ENCODE measurements around the gene STAG3.
"Not testable (repeated sequence)": the region's sequence is repeated elsewhere in the genome, so short reads cannot be mapped to it uniquely, and the experiment has no call there.

DNA sequence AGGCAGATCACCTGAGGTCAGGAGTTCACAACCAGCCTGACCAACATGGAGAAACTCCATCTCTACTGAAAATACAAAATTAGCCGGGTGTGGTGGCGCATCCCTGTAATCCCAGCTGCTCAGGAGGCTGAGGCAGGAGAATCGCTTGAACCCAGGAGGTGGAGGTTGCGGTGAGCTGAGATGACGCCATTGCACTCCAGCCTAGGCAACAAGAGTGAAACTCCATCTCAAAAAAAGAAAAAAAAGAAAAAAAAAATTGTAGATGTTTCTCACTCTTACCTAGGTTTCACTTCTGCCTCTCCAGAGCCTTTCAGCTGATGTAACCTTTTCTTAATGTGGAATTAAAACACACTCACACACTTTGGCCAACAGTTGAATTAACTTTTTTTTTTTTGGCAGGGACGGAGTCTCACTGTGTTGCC, 18.2 kb downstream of the STAG3 start:
- TF ChIP-seq, protein P1, sequence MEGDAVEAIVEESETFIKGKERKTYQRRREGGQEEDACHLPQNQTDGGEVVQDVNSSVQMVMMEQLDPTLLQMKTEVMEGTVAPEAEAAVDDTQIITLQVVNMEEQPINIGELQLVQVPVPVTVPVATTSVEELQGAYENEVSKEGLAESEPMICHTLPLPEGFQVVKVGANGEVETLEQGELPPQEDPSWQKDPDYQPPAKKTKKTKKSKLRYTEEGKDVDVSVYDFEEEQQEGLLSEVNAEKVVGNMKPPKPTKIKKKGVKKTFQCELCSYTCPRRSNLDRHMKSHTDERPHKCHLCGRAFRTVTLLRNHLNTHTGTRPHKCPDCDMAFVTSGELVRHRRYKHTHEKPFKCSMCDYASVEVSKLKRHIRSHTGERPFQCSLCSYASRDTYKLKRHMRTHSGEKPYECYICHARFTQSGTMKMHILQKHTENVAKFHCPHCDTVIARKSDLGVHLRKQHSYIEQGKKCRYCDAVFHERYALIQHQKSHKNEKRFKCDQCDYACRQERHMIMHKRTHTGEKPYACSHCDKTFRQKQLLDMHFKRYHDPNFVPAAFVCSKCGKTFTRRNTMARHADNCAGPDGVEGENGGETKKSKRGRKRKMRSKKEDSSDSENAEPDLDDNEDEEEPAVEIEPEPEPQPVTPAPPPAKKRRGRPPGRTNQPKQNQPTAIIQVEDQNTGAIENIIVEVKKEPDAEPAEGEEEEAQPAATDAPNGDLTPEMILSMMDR (IDR thresholded peaks at IDR 0.05; ENCODE audit: low read depth, low read length, poor library complexity, severe bottlenecking), result not testable (repeated sequence)
- not testable (repeated sequence) for TF ChIP-seq EZH2phosphoT487 (IDR thresholded peaks at IDR 0.05; ENCODE audit: borderline replicate concordance, low read length)

Measured in DOHH2 (cell line).